NCI-H1417 treated with DMSO at 0.1 percent for 48 hours (cell line): ENCODE data around the gene ASNS.
"Not testable (repeated sequence)": the region's sequence is repeated elsewhere in the genome, so short reads cannot be mapped to it uniquely, and the experiment has no call there.

ENCODE experiments used
- DNase-seq: peaks from one replicate; lab custom pipeline; 2025; lab: John Stamatoyannopoulos, UW

ASNS gene

DNA sequence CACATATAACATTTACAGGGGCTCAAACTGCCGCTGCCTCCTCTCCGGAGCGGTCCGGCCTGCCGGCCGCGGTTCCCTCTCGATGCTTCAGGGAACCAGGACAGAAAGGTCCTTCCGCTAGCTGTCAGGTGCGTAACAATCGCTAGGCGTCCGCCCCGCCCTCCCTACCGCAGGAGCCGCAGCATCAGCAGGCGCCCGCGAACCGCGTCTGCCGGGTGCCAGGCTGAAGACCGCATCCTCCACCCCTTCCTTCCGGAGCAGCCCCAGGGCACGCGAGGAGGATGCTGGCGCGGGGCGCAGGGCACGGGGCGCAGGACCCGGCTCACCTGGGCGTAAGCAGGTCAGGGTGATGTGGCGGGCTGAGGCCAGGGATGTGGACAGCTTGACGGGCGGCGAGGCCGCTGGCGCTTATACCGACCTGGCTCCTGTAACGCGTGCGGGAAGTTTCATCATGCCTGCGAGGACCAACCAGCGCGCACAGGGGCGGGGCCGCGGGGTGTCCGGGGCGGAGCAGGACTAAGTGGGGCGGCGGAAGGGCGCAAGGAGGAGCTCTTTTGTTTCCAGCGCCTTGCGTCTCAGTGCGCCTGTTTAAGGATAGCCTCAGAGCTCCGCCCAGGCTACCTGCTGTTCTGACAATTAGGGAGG is at the start of gene ASNS:
TSS of gene ASNS (minus strand) at position 384 of the 645 bp plus-strand sequence. CDS start 3,252 bp downstream, outside the sequence.
- DNase-seq = peak; percentile 91

GRCh38 chr7:97921254-97921653 is 49.0 kb upstream of the ASNS start:
- not testable (repeated sequence) for DNase-seq

DNA sequence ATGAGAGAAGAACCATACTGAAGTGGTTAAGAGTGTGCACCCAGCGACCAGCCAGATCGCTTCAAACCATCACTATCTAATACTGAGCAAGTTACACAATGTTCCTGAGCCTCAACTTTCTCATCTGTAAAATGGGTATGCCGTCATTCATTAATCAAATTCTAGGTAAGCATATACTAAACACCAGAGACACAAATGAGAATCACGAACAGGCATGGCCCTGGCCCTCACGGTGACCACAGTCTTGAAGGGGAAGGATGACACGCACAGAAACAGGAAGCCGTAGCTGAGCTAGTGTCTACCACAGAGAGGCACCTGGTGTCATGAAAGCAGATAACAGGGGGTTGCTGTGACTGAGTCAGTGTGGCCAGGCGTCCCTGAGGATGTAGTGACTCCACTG is 43.1 kb upstream of the ASNS start:
- DNase-seq = not testable (repeated sequence)

GRCh38 chr7:97912294-97912693 is 40.1 kb upstream of the ASNS start:
- not testable (repeated sequence) for DNase-seq

DNA sequence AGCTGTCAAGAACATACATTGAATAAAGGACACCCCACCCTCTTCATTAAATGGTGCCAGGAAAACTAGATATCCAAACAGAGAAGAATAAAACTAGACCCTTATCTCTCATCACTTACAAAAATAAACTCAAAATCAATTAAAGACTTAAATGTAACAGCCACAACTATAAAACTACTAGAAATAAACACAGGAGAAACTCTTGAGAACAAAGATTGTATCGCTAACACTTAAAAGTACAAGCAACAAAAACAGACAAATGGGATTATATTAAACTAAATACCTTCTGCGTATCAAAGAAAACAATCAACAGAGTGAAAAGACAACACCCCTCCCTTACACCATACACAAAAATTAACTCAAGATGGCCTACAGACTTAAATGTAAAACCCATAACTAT is 24.7 kb upstream of the ASNS start:
- DNase-seq = not testable (repeated sequence)

DNA sequence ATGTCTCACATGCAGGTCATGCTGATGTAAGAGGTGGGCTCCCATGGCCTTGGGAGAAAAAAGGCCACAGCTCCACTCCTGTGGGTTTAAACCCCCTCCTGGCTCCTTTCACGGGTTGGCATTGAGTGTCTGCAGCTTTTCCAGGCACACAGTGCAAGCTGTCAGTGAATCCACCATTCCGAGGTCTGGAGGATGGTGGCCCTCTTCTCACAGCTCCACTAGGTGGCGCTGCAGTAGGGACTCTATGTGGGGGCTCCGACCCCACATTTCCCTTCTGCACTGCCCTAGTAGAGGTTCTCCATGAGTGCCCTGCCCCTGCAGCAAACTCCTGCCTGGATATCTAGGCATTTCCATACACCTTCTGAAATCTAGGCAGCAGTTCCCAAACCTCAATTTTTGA is 19.5 kb upstream of the ASNS start:
- DNase-seq = not testable (repeated sequence)

DNA sequence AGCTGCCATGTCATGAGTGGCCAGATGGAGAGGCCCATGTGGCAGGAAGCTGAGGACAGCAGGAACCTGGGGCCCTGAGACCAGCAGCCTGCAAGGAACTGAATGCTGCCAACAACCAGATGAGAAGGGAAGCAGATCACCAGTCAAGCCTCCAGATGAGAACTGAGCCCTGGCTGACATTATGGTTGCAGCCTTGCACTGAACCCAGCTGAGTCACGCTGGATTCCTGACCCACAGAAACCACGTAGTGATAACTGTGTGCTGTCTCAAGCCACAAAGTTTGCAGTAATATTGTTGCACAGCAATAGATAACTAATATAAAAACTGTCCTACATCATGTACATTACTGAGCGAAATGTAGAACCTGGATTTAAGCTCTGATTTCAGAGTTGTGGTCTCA is 7.3 kb upstream of the ASNS start:
- DNase-seq = not testable (repeated sequence)

- not testable (repeated sequence) for DNase-seq
These were observed 2.7 kb upstream of the ASNS start for GRCh38 chr7:97874894-97875293.

GRCh38 chr7:97873606-97874005 is 1.4 kb upstream of the ASNS start:
- DNase-seq = no peak

DNA sequence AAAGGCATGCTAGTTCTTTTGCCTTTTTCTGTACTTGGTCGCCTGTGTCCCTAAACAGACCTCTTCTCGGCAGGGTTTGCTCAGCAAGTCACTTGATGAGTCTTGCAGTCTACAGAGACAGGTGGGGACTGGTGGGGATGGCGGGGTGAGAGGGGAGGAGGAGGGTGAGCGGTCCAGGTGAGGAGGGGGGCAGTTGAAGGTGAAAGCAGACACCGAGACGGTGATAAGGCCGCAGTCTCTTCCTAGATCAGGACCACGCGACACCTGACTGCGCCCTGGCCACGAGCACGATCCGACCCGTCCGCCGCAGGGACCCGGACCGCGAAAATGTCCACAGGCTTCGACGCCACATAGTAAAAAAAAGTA is 566 bp downstream of the ASNS start:
- no peak for DNase-seq

DNA sequence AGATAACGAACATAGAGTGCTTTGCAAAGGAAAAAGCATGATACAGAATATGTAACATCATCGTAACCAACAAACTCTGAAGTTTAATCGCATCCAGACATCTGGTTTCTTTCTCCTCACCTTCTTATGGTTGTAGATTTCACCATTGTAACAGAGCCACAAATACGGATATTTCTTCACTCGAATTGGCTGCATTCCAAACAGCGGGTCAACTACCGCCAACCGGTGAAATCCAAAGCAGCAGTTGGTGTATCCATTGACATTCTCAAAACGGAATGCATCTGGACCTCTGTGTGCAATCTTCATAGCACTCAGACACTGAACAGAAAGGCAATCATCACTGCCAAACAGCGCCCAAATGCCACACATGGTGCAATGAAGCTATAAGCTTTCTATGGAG is 3.4 kb downstream of the ASNS start:
- no peak for DNase-seq

DNA sequence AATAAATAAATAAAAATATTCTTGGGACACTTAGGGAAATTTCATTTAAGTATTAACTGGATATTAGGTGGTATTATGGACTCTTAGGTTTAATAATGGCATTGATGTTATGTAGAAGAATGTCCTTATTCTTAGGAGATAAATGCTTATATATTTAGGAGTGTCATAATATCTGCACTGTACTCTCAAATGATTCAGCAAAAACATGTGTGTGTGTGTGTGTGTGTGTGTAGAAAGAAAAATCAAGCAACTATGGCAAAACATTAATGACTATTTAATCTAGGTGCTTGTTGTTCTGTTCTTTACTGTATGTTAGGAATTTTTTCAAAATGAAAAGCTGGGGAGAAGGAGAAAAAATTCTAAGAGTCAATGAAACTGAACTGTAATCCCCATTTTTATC is 3.9 kb downstream of the ASNS start:
- DNase-seq = no peak

GRCh38 chr7:97865104-97865503 is 7.1 kb downstream of the ASNS start:
- no peak for DNase-seq

- DNase-seq = no peak
These were observed 12.5 kb downstream of the ASNS start for GRCh38 chr7:97859606-97860204.

DNA sequence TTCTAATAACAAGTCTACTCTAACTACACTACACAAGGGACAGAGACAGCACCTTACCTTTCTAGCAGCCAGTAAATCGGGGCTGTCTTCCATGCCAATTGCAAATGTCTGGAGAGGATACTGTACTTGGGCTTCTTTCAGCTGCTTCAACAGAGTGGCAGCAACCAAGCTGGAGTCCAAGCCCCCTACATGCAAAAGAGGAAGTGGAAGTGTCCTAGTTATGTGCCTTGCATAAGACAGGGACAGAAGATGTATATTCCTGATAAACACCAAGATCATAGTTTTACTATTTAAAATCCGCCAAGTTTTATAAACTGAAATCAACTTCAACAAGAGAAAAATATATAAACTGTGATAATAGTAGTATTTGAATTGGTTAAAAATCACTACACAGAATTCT is 14.0 kb downstream of the ASNS start:
- no peak for DNase-seq

GRCh38 chr7:97857544-97857943 is 14.7 kb downstream of the ASNS start:
- no peak for DNase-seq

GRCh38 chr7:97851683-97852082 is 20.5 kb downstream of the ASNS start:
- DNase-seq = no peak

DNA sequence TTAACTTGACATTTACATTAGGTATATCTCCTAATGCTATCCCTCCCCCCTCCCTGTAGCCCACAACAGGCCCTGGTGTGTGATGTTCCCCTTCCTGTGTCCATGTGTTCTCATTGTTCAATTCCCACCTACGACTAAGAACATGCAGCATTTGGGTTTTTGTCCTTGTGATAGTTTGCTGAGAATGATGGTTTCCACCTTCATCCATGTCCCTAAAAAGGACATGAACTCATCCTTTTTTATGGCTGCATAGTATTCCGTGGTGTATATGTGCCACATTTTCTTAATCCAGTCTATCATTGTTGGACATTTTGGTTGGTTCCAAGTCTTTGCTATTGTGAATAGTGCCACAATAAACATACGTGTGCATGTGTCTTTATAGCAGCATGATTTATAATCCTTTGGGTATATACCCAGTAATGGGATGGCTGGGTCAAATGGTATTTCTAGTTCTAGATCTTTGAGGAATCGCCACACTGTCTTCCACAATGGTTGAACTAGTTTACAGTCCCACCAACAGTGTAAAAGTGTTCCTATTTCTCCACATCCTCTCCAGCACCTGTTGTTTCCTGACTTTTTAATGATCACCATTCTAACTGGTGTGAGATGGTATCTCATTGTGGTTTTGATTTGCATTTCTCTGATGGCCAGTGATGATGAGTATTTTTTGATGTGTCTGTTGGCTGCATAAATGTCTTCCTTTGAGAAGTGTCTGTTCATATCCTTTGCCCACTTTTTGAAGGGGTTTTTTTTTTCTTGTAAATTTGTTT is 21.8 kb downstream of the ASNS start:
- not testable (repeated sequence) for DNase-seq

- DNase-seq = no peak
These were observed 24.4 kb downstream of the ASNS start for GRCh38 chr7:97847791-97848190.

- DNase-seq = no peak
These were observed 25.3 kb downstream of the ASNS start for GRCh38 chr7:97846945-97847344.

DNA sequence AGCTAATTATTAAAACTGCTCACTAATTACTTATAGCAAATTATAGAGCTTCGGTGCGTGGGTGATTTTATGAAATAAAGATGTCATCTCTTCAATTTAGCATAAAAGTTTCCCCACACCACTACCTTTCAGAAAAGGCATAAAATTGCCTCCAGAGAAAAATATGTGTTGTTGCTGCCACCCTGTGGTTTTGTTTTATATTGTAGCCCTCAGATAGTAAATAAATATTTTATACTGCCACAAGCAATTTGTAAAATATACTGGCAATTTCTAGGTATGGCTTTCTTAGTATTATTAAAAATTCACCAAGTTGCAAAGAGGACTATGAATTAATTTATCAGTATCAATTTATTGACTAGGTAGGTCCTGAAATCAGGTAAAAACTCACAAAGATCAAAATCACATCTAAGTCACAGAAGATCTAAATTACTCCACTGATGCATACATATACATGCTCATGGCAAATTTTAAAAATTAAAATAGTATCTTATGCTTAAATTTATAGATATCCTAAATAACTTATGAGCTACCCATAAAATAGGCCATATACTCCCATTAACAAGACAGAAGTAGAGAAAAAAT is 26.5 kb downstream of the ASNS start:
- peak; percentile 35 for DNase-seq

- DNase-seq = no peak
These were observed 28.2 kb downstream of the ASNS start for GRCh38 chr7:97844036-97844435.
